NCI-H524 treated with DMSO at 0.1 percent for 48 hours (cell line): Measurements from ENCODE around the gene INPP5D.
"Not testable (repeated sequence)": the region's sequence is repeated elsewhere in the genome, so short reads cannot be mapped to it uniquely, and the experiment has no call there.

Source experiments
- DNase-seq: peaks from one replicate; lab custom pipeline; 2025; lab: John Stamatoyannopoulos, UW

INPP5D gene

DNA sequence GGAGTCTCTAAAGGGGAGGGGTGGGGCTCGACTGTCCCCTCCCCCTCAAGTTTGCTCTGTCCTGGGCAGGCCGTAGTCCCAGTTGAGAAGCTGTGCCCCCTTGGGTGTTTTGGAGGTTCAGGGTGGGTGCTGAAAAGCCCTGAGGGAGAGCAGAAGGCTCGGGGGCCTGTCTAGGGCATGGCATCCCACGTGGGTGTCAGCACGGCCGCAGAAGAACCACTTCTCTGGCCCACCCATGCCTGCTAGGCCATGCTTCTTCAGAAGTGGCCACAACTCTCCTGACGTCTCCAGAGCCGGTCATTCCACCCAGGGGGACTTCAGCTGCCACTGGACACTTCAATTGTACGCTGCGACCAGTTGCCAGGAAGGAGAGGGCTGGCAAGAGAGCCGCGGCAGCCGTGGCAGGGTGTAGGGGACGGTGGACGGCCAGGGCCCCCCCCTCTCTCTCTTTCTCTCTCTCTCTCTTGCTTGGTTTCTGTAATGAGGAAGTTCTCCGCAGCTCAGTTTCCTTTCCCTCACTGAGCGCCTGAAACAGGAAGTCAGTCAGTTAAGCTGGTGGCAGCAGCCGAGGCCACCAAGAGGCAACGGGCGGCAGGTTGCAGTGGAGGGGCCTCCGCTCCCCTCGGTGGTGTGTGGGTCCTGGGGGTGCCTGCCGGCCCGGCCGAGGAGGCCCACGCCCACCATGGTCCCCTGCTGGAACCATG is at the start of gene INPP5D:
Gene INPP5D, plus strand, starts transcription at position 546 of the 704 bp plus-strand sequence. Its CDS starts 137 bp downstream, at position 683.
- DNase-seq = no peak

DNA sequence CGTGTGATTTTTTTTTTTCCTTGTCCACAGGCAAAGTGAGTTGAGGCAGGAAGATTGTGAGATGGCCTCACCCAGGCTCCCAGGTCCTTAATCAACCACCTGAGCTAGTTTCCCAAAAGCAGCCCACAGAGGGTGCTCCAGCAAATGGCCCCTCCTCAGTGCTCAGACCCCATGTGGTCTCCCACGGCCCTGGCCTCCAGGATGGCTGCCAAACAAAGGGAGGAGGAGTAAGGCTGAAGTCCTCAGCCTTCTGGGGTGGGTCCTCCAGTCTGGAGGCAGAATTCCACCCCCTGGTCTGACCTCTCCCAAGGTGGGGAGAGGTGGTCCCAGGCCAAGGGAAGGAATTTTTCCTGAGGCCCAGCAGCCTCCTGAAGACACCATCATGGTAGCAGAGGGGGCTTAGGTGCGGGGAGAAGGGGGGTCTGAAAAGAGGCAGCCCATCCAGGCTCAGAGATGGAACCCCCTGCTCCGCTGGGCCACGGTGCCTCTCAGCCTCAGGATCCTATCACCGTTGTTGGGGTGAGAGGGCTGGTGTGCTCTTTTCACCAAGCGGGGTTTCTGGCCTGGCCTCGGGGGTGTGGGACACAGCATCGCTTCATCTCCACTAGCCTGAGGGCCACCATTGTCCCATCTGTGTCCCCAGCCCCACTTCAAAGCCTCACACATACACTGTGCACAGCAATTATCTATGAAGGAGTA is 49.4 kb upstream of the INPP5D start:
- DNase-seq = no peak

DNA sequence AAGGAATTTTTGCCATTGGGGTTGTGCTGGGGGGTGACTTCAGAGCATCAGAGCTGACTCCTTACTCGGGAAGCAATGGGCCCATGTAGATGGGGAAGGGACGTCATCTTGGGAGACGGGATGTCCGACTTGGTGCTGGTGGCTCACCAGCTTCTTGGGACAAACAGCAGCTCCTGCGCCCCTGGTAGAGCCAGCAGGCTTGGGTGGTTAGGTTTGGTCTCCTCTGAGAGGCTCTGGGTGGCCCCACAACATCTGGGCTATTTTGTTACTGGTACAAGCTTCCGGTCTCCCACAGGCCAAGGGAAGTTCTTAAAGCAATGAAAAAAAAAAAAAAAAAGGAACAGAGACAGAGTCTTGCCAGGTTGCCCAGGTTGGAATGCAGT is 48.9 kb upstream of the INPP5D start:
- DNase-seq = no peak

DNA sequence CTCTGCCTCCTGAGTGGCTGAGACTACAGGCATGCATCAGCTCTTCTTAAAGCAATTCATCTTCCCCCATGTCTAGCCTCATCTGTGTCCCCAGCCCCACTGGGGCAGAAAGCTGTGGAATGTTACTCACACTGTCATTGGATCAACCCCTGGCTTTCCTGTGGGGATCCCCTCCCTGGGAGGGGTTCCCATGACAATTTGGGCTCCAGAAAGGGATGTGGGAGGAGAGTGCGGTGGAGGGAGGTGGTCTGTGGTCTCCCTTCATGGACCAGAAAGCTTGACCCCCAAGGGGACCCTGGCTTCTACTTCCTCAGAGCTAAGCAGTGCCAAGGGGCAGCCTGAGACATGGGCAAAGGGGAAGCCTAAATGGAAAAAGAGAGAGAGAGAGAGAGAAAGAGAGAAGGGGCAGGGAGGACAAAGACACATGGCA is 48.4 kb upstream of the INPP5D start:
- no peak for DNase-seq

DNA sequence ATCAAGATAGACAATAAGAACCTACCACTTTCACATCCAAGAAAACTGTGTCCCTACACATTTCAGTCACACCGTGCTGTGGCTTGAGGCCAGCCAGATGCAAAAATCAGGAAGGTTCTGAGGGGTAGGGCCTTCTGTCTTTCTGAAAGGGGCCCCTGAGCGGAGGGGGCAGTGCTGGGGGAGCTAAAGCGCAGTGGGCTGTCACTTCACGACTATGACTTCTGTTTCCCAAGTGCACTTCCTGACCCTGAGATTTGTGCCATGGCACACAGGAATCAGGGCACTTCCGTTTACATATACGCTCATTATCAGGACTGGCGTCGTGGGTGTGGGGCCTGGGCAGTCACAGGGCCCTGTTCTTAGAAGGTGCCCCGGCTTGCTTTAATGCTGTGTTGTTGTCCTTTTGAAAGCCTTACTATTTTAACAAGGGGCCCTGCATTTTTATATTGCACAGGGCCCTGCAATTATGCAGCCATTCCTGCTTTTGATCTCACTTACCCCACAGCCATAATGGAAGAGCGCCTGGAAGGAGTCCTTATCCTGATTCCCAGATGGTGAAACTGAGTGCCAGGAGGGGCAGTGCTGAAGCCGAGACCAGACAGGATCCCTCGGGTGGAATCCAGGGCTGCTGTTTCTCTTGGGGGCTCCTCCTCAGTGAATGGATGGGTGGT is 47.7 kb upstream of the INPP5D start:
- no peak for DNase-seq

DNA sequence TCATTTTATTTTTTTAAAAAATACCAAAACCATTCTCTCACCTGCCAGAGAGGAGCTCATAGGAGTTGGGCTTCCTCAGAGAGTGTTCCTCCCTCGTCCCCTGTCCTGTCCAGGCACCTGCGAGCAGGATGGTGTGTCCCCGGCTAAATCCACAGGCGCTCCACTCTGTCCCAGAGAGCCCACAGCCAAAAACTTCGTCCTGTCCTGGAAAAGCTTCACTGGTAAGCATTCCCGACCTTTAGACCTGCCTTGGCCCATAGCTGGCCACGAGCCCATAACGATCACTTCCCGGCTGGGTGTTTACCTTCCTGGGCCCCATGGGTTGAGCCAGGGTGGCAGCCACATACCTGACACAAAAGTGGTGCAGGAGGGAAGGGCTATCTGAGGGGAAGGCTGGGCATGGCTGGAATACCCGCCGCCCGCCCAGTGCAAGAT is 47.1 kb upstream of the INPP5D start, which contains the start of gene NGEF:
Gene NGEF, minus strand, starts transcription at position 230 of the 435 bp plus-strand sequence. CDS start 38,366 bp downstream, outside the sequence.
- no peak for DNase-seq

DNA sequence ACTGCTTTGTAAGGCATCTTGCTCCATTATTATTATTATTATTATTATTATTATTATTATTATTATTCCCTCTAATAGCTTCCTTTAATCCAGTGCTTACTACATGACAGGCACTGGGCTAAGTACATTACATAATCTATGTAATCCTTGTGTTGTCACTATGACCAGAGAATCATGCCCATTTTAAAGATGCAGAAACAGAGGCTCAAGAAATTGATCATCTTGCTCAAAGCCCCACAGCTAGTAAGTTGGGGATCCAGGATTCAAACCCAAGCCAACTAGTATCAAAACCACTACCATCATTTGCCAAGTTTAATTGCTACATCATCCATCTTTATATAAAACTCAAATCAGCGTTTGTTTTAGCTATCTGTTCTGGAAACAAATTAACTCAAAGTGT is 46.5 kb upstream of the INPP5D start:
- DNase-seq = no peak

DNA sequence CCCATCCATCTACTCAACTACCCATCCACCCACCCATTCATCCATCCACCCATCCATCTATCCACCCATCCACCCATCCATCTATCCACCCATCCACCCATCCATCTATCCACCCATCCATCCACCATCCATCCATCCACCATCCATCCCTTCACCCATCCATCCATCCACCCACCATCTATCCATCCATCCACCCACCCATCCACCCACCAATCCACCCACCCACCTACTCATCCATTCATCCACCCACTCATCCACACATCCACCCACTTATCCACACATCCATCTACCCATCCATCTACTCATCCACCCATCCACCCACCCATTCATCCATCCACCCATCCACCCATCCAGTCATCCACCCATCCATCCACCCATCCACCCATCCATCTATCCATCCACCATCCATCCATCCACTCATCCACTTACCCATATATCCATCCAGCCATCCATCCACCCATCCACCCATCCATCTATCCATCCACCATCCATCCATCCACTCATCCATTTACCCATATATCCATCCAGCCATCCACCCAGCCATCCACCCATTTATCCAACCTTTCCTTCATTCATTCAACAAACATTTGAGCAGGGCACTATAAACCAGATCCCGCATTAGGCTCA is 45.0 kb upstream of the INPP5D start:
- DNase-seq = no peak

DNA sequence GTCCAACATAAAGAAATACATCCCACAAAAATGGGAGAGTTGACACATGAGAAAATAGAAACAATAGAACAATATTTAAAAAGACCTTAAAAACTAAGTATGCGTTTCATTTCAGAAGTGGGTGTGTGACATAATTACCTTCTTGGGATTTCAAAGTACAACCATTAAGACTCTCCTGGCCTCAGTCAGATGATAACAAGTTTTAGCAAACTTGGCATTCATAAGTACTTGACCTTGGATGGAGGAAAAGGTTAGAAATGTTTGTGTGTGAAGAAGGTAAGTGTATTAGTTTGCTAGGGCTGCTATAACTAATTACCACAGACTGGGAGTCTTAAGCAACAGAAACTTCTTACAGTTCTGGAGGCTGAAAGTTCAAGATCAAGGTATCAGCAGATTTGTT is 42.2 kb upstream of the INPP5D start:
- DNase-seq = no peak

DNA sequence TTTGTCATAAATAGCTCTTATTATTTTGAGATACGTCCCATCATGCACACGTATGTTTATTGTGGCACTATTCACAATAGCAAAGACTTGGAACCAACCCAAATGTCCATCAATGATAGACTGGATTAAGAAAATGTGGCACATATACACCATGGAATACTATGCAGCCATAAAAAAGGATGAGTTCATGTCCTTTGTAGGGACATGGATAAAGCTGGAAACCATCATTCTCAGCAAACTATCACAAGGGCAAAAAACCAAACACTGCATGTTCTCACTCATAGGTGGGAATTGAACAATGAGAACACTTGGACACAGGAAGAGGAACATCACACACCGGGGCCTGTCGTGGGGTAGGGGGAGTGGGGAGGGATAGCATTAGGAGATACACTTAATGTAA is 40.5 kb upstream of the INPP5D start:
- DNase-seq = not testable (repeated sequence)

DNA sequence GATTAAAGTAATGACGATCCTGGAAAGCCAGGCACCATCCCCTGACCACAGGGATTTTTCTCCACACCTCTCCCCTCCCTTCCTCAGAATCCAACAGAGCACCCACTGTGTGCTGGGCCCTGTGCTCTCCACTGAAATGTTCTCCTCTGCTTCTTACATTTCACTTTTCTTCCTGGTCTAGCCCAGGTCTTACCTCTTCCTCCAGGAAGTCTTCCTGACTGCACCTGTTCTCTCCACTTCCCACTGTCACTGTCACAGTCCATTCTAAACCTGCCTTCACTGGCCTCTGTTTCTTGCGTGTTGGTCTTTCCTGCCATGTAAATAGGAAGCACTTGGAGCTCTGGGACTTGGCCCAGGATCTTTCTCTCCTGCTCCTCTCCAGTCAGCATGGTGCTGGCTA is 39.7 kb upstream of the INPP5D start:
- no peak for DNase-seq

DNA sequence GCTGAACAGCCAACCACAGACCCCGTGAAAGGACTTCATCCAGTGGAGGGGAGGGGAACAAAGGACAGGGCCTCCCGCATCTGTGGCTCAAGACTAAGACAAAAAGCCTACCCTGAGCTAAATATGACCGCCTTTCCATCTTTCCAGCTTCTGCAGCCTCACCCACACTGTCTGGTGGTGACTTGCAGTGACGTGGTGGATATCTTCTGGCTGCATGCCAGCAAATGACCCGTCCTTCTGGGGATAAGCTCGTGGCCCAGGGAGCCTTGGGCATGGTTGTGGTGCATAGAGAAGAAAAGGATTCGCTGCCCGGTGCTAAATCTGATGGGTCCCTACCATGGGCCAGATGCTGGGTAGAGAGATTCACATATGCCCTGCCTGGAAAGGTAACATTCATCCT is 38.4 kb upstream of the INPP5D start:
- DNase-seq = no peak

DNA sequence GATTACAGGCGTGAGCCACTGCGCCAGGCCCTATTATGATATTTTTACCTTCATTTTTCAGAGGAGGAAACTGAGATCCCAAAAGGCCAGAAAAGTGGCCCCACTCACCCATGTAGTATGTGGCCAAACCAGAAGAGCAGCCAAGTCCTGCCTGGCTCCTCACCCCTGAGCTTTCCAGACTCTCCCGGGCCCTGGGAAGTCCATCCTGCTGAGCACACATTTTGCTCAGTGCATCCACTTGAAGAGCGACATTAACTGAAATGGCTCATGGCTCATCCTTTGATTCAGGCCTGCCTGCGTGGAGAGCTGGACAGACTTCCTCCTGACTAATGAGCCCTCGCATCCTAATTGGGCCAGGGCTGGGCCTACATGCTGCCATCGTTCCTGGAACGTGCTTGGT is 37.6 kb upstream of the INPP5D start:
- no peak for DNase-seq

DNA sequence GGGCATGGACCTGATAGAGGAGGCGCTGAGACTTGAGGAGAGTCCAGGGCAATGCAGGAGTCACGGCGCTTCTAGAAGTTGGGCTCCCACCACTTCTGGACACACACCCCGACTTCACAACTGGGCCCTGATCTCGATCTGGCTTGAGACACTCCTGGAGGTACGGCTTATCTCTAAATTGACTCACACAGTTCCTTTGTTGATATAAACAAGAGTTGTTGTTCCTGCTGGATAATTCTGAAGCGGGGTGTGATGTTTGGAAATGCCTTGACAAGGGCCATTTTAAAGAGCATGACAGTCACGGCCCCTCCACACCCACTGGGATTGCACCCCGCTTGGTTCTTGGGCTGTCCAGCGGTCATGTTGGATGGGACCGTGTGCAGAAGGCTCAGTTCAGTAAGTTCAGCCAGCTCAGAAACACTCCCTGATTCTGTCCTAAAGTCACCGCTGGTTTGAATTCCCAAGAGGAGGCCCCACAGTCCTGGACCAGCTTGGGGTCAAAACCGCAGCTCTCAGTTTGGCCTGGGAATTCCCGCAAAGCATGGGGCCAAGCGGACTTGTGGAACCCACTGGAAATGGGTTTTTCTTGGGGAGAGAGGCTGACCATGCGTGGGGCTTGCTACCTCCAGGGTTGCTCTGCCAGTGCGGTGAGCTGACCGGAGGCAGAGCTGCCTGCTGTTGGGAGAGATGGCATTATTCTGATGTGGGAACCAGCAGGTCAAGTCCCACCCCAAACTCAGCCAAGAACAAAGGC is 37.0 kb upstream of the INPP5D start:
- DNase-seq = no peak

DNA sequence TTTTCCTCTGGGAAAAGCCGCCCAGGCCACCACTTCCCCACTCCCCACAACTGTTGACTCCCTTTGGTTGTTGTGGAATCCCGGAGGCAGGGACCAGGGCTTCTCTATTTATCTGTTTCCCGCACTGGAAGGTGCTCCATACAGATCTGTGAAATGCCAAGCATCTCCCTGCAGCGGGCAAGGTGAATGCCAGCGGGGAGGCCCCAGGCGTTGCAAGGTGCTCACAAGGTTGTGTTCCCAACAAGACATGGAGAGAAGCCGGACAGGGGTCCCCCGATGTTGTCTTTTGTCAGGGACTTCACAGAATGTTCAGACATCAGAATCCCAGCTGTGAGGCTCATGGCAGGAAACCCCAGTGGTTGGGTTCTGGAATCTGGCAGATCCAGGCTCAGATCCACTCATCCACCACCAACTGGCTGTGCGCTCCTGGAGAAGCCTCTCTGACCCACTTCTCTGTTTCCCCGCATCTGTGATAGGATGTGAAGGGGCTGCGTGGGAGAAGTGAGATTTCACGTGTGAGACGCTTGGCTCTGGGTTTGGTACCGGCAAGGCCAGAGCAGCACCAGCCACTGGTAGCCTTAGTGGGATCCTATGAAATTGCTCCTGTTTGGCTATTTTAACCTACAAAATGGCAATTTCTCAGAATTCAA is 36.3 kb upstream of the INPP5D start:
- no peak for DNase-seq

DNA sequence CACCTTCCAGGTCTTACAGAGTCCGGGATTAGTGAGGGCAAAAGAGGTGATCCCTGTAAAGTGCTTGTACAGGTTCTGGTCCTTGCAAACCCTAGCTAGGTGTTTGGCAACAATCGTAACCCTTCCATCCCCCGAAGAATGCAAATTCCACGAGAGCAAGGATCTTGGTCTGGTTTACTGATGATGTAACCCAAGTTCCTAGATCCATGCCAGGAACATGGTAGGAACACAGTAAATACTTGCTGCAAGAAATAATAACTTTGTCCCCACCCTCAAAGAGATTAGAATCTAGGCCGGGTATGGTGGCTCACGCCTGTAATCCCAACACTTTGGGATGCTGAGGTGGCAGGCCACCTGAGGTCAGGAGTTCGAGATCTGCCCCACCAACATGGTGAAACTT is 34.4 kb upstream of the INPP5D start:
- no peak for DNase-seq

DNA sequence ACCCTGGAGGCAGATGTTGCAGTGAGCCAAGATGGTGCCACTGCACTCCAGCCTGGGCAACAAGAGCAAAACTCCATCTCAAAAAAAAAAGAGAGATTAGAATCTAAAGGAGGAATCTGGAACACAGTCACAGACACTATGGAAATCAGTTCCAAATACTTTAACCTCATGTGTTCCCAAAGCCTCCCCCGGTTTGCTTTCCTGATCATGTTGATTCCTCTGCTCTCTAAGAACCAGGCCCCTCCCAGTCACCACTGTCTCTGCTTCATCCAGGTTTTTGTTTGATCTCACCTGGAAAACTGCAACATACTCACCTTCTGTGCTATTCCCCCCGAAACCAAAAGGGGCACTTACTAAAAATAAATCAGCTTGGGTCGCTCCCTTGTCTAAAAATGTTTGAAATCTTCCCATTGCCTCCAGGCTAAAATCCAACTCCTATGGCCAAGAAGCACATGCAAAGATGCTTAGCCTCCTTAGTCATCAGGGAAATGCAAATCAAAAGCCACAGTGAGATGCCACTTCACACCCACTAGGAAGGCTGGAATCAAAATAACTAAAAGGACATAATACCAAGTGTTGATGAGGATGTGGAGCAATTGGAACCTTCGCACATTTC is 33.8 kb upstream of the INPP5D start:
- no peak for DNase-seq

DNA sequence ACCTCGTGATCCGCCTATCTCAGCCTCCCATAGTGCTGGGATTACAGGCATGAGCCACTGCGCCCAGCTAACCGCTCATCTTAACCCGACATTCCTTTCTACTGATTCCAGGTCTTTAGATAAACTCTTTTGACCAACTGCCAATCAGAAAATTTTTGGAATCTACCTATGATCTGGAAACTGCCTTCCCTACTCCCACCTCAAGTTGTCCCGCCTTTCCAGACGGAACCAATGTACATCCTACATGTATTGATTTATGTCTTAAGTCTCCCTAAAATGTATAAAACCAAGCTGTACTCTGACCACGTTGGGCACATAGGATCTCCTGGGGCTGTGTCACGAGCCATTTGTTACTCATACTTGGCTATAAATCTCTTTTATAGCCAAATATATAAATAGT is 30.8 kb upstream of the INPP5D start:
- no peak for DNase-seq

DNA sequence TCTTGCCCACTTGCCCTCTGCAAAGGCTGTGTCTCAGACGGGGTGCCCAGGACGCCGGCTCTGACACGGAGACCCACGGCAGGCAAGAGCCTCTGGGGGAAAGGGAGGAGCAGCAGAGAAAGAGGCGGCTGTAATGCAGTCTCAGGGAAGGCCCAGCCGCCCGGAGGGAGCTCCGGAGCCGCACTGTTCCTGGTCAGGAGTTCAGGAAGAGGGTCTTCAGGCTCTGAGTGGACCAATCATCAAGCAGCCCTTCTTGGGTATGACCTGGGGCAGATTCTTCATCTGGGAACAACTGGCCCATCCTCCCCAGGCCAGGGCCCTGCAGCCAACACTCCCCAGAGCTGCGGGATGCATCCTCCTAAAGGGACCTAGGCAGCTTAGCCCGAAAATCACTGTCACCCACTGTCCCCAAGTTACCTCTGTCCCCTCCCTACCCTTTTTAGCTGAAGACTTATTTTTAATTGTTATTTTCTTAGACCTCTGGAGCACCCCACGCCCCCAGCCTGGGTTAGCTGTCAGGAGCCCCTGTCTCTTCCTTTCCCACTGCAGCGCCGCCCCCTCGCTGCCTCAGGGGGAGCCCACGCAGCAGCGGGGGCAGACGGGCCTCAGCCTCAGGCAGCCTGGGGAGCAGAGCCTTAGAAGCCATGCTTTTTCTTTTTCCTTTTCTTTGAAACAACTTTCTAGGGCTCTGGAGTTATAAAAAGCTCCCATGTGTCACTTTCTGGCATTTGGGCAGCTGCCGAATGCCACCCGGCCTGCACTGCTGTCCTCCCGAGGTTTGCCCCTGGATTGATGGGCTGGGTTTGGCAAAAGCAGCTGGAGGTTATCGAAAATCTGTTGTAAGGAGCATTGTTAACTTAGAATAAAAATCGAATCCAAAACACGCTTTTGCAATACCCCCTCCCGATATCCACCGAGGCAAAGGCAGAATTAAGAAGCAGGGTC is 28.3 kb upstream of the INPP5D start:
- DNase-seq = no peak
